LNCAP (cell line): Measurements from ENCODE around the gene RTTN.
A peak's percentile ranks its signal among the peaks of the same experiment; 100 is the strongest.

ENCODE experiments used
- CTCF ChIP-seq: fragments of 450-650 bp; IDR thresholded peaks from 2 replicates; pipeline ENCODE4 v1.5.1; 2017; ENCODE audit warnings: mild to moderate bottlenecking

RTTN gene

DNA sequence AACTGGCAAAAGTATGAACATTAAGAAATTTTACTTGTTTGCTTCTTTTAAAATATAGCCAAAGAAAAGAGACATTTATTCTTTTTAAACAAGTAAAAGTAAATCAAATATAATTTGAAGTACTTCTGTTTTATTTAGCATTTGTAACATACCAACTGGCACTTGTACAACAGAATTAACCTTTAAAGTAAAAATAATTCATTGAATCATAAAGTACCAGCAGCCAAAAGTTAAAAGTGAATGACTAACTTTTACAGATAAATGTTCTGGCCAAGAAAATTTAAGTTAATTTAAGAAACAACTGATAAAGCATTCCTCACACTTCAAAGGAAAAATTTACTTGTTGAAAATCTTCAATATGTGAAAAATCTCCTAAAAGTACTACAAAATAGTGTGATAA lies 23.8 kb downstream of the RTTN start:
- no peak for TF ChIP-seq CTCF

GRCh38 chr18:70181015-70181414 lies 24.5 kb downstream of the RTTN start:
- no peak for TF ChIP-seq CTCF

DNA sequence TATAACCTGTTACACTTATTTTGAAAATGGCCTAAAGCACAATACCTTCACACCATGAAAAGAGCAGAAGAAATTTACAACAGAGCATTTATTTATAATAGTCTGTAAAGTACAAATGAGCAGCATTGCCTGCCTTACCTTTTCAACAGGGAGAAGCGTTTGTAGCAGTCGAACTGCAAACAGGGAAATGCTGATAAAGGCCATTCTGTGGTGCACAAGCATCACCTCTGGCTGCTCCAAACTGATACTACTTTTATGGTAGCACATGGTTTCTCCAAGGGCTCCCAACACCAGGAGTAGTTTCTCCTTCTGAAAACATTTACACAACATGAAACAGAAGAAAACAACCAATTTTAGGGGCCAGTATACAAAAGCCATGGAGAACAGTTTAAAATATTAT lies 28.9 kb downstream of the RTTN start:
- no peak for TF ChIP-seq CTCF

GRCh38 chr18:70175216-70175615 lies 30.3 kb downstream of the RTTN start:
- TF ChIP-seq CTCF = no peak

GRCh38 chr18:70172225-70172624 lies 33.3 kb downstream of the RTTN start:
- peak; percentile 51 for TF ChIP-seq CTCF

GRCh38 chr18:70169747-70170146 lies 35.7 kb downstream of the RTTN start:
- TF ChIP-seq CTCF = no peak

DNA sequence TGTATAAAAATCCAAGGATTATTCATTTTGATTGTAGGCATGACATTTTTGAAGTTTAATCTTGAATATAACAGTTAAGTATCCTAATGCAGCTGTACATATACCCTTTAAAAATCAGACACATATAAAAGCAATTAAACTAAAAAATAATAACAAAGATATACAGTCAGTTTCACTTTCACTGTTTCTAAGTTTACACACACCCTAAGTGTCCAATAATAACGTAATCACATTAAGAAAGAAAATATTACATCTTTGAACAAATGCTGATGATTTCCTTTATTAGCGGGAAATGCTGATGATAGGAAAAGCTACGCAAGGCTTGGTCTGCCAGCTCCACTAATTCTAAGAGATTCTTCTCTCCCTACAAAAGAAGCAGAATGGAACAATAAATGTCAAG lies 38.8 kb downstream of the RTTN start:
- TF ChIP-seq CTCF = no peak

- no peak for TF ChIP-seq CTCF
Observed at GRCh38 chr18:70165936-70166335, 39.6 kb downstream of the RTTN start.
